K562 (cell line): ENCODE measurements around the gene APLP1. TPM values are rescaled to one million over a fixed set of nuclear protein-coding genes. Genes with fewer than 3 reads are reported as not detected.

Experiments
- ATAC-seq: fragments of 200-7000 bp; cut with Tn5 transposase; 3 replicates; pipeline ENCODE4 v1.9.1; 2020; ENCODE audit warnings: moderate library complexity
- BruUV-seq: library from RNA; stranded (reverse); fragments of 400-500 nt; replicated peaks from 2 replicates; lab custom pipeline; 2021; lab: Mats Ljungman, UMichigan
- CTCF ChIA-PET: fragments of 300-600 bp; formaldehyde crosslinking; extraction: SDS; loops from one replicate; lab custom pipeline; 2021; ENCODE audit warnings: low intra/inter-chr PET ratio; lab: Yijun Ruan, JAX
- POLR2A ChIA-PET: fragments of 300-600, 350-650 bp; sonication (Branson Sonifier 250); formaldehyde crosslinking; extraction: SDS; loops from one replicate; lab custom pipeline; 2021; ENCODE audit warnings: antibody characterized with exemption, inconsistent platforms; lab: Yijun Ruan, JAX
- DNase-seq, 4 experiments: peaks; one replicate each; pipeline versions ENCODE4 v3.0.0 to v3.0.0-alpha.2; 2011 to 2018; ENCODE audit warnings: low spot score in 3 of 4, mixed read lengths in 3 of 4; ENCODE audit errors: extremely low read depth in 1 of 4
- FAIRE-seq: peaks from 2 replicates; lab custom pipeline; 2011; peaks lifted over from hg19 to GRCh38; lab: Jason Lieb, UNC
- H2AFZ ChIP-seq: 2 replicates; pipeline ENCODE4 v1.6.0; 2011; ENCODE audit warnings: low read depth, low read length, control low read depth, inconsistent platforms
- H3K27ac ChIP-seq: fragments of 200-600 bp; 3 replicates; pipeline ENCODE4 v1.8.0; 2011; ENCODE audit warnings: low read depth, mild to moderate bottlenecking, control low read depth, inconsistent platforms, low read length, moderate library complexity, mixed read lengths; ENCODE audit errors: extremely low read depth
- H3K27me3 ChIP-seq, 2 experiments: fragments of 300-600 bp in 1 of 2; 2 replicates in 1 of 2; 3 replicates in 1 of 2; pipeline versions ENCODE4 v1.6.0 to v1.8.0; 2011; ENCODE audit warnings: inconsistent platforms in 2 of 2, low read length in 2 of 2, mild to moderate bottlenecking in 1 of 2, mixed read lengths in 1 of 2, moderate library complexity in 1 of 2; ENCODE audit not compliant: control insufficient read depth in 2 of 2, insufficient read depth in 2 of 2
- H3K36me3 ChIP-seq: fragments of 300-600 bp; 3 replicates; pipeline ENCODE4 v1.8.0; 2011; ENCODE audit warnings: mild to moderate bottlenecking, low read length, inconsistent platforms; ENCODE audit not compliant: control insufficient read depth, insufficient read depth
- H3K4me1 ChIP-seq, 2 experiments: fragments of 200-600 bp in 1 of 2; replicated peaks in 1 of 2; 2 replicates in 1 of 2; 3 replicates in 1 of 2; pipeline versions ENCODE4 v1.5.1 to v1.8.0; 2011; ENCODE audit warnings: inconsistent platforms in 2 of 2, low read length in 2 of 2, mild to moderate bottlenecking in 1 of 2, mixed read lengths in 1 of 2, moderate library complexity in 1 of 2; ENCODE audit not compliant: control insufficient read depth in 2 of 2, insufficient read depth in 2 of 2
- H3K4me2 ChIP-seq: 2 replicates; pipeline ENCODE4 v1.6.1; 2011; ENCODE audit warnings: low read length, control low read depth, inconsistent platforms, mixed read lengths; ENCODE audit not compliant: insufficient read depth
- H3K4me3 ChIP-seq: fragments of 200-600 bp; sonication (generic), shearing (Covaris generic); 2 replicates; pipeline ENCODE4 v1.5.1; 2016; ENCODE audit warnings: control low read depth, inconsistent platforms
- H3K79me2 ChIP-seq: fragments of 200-600 bp; 3 replicates; pipeline ENCODE4 v1.8.0; 2011; ENCODE audit warnings: low read length, inconsistent platforms; ENCODE audit not compliant: control insufficient read depth, insufficient read depth
- H3K9ac ChIP-seq, 2 experiments: 2 replicates each; pipeline versions ENCODE4 v1.6.0 to v1.6.1; 2011; ENCODE audit warnings: low read depth in 2 of 2, low read length in 2 of 2, control low read depth in 1 of 2, inconsistent platforms in 1 of 2, mild to moderate bottlenecking in 1 of 2, mixed read lengths in 1 of 2; ENCODE audit not compliant: insufficient read depth in 1 of 2
- H3K9me1 ChIP-seq: one replicate; pipeline ENCODE4 v1.6.0; 2011; ENCODE audit warnings: inconsistent platforms, mild to moderate bottlenecking, low read length, moderate library complexity; ENCODE audit not compliant: control insufficient read depth, insufficient read depth
- H3K9me3 ChIP-seq: replicated peaks from 2 replicates; pipeline ENCODE4 v1.5.1; 2011; ENCODE audit warnings: low read depth, low read length, inconsistent platforms; ENCODE audit not compliant: control insufficient read depth, insufficient read depth
- H4K20me1 ChIP-seq: replicated peaks from 2 replicates; pipeline ENCODE4 v1.6.1; 2011; ENCODE audit warnings: low read length, inconsistent platforms, mixed read lengths; ENCODE audit not compliant: control insufficient read depth, insufficient read depth
- NCOA2 ChIP-seq, 2 experiments: fragments of 450-650 bp; IDR thresholded peaks; 2 replicates each; pipeline ENCODE4 v1.6.1; 2018; ENCODE audit warnings: mild to moderate bottlenecking in 2 of 2, moderate library complexity in 1 of 2; ENCODE audit not compliant: partially characterized antibody in 2 of 2
- ZNF507 ChIP-seq: conservative IDR thresholded peaks from 2 replicates; pipeline ENCODE4 v1.6.1; 2017; ENCODE audit warnings: missing genetic modification characterization, missing compliant biosample characterization
- WGBS: fragments of 100-300 bp; shearing (Covaris generic); methylation state at CpG from one replicate; pipeline ENCODE4 v1.1.6; 2016; ENCODE audit warnings: low coverage, mixed read lengths; ENCODE audit not compliant: insufficient coverage; ENCODE audit errors: missing lambda C conversion rate; 5-methylcytosine and 5-hydroxymethylcytosine counted together
- in situ Hi-C: fragments of 300-500 bp; cut with MboI; formaldehyde crosslinking; loops from 4 replicates; pipeline ENCODE4 v1.15.0; 2018; ENCODE audit warnings: inconsistent platforms, mixed read lengths
- intact Hi-C: fragments of 100-400 bp; cut with micrococcal nuclease; formaldehyde crosslinking; loops from 2 replicates; pipeline ENCODE4 v1.14.2; 2022
- polyA plus RNA-seq, 8 experiments: library from polyadenylated mRNA; depleted of rRNA in 4 of 8; stranded (reverse) in 5 of 8; unstranded in 3 of 8; fragments of >200 nt; fragmentation: Nextera tagmentation in 2 of 8; fragmentation: Illumina TruSeq in 1 of 8; extraction: Ambion mirVana in 2 of 8; extraction: Trizol in 1 of 8; gene quantifications; 2 replicates each; pipeline versions ENCODE4 v1.2.1 to v1.2.3, GENCODE V29; 2011 to 2014; ENCODE audit warnings: inconsistent platforms in 1 of 8, missing spikeins in 1 of 8
- total RNA-seq, 7 experiments: library from RNA; depleted of rRNA in 6 of 7; stranded (reverse); fragments of >200 nt in 6 of 7; fragmentation: Illumina TruSeq in 2 of 7; extraction: Trizol in 2 of 7; gene quantifications; 2 replicates each; pipeline versions ENCODE4 v1.2.1 to v1.2.3, GENCODE V29; 2011 to 2021; ENCODE audit warnings: low replicate concordance in 1 of 7
- TF ChIP-seq, protein P1 (sequence below): fragments of 250-450 bp; sonication (Bioruptor Pico); IDR thresholded peaks from 2 replicates; pipeline ENCODE4 v1.8.0; 2022; ENCODE audit warnings: inconsistent platforms, mild to moderate bottlenecking, moderate library complexity, borderline replicate concordance

The APLP1 gene
- total and polyA plus RNA-seq, 9 of the 15 experiments (the other 6 are each of a cell fraction or from before 2014, with no cell fraction given): 0.69 to 9.9 (median 4.7) TPM

DNA sequence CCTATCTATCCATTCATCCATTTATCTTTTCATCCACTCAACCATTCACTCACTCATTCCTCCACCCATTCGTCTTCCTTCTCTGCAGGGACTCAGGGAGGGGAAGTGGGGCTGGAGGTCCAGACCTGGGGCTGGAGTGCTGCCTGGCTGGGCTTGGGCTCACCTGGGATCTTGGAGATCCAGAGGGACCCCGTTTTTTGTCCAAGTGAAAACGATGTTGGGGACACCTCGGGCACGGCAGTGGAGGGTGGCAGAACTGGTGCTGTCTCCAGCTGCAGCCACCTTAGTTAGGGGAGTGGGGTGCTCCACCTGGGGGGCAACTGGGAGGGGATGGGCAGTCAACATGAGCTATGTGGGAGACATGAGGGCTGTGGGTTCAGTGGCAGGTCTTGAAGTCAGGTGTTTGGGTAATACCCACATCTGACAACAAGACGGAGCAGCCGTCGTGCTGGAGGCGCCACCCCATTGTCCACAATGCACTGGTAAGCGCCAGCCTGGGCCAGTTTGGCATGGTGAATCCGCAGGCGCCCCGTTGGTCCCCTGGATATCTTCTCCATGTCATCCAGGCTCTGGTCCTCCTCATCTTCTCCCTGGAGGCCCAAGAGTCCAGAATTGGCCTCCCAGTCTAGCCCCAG, 26.3 kb upstream of the APLP1 start:
- TF ChIP-seq NCOA2 (IDR thresholded peaks at IDR 0.05; ENCODE audit: partially characterized antibody in 2 of 2): no peak
- TF ChIP-seq, protein P1, sequence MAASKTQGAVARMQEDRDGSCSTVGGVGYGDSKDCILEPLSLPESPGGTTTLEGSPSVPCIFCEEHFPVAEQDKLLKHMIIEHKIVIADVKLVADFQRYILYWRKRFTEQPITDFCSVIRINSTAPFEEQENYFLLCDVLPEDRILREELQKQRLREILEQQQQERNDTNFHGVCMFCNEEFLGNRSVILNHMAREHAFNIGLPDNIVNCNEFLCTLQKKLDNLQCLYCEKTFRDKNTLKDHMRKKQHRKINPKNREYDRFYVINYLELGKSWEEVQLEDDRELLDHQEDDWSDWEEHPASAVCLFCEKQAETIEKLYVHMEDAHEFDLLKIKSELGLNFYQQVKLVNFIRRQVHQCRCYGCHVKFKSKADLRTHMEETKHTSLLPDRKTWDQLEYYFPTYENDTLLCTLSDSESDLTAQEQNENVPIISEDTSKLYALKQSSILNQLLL: no peak
- TF ChIP-seq ZNF507 (tag): no peak
- Histone ChIP-seq H3K9ac (no peak overlapping the region), H3K4me2 (no peak overlapping the region), H3K27ac (no peak overlapping the region), H4K20me1 (peaks cover 5% of the 10 kb centered on the region), H3K36me3 (no peaks in the 10 kb centered on the region), H2AFZ (no peak overlapping the region), H3K4me3 (no peak overlapping the region), H3K9me1 (peaks cover 4% of the 10 kb centered on the region), H3K4me1 (peaks cover 9 to 27% of the 10 kb centered on the region in 2 experiments), H3K27me3 (peaks cover 14 to 36% of the 10 kb centered on the region in 2 experiments; a peak in 4 of 5 replicates), H3K79me2 (no peaks in the 10 kb centered on the region), H3K9me3 (no peaks in the 10 kb centered on the region)
- DNase-seq (no peak), FAIRE-seq (no peak), ATAC-seq (no peak)
- no TSS peak for BruUV-seq
- CTCF ChIA-PET: no interaction called here
- POLR2A ChIA-PET: interaction anchor here (0.6 kb wide), 1 partner anchor 85 kb away, joined by 3 read pairs; no protein-coding TSS in a partner anchor
- 6% methylated on average over 12 of the region's 13 CpGs for WGBS
- intact Hi-C loops: no loop called here
- in situ Hi-C loops: no loop called here
